ENCODE results near the gene OST4.

OST4 gene

DNA sequence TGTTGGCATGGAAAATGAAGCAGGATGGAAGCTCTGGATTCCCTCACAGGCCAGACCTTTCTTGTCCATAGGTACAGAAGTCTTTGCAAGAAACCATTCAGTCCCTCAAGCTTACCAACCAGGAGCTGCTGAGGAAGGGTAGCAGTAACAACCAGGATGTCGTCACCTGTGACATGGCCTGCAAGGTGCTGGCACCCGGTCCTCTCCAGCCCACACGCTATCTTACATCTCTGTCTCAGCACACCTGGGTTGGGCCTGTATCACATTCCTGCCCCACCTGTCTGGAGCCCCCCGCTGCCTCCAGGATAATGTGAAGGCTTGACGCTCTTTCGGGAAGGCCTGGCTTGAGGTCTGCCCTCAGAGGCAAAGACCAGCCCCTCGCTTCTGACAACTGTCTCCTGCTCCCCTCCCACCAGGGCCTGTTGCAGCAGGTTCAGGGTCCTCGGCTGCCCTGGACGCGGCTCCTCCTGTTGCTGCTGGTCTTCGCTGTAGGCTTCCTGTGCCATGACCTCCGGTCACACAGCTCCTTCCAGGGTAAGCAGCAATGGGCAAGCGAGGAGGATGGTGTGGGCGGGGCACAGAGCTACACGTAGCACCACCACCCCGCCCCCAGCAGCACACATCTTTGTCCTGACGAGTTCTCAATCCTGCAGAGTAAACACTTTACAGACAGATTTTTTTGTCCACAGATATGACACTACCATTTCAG, 32.7 kb downstream of the OST4 start:
- in situ Hi-C loops (cut with HindIII; ENCODE audit: low sequenced_read_pairs) = no loop called here
- TF ChIP-seq, protein P1, sequence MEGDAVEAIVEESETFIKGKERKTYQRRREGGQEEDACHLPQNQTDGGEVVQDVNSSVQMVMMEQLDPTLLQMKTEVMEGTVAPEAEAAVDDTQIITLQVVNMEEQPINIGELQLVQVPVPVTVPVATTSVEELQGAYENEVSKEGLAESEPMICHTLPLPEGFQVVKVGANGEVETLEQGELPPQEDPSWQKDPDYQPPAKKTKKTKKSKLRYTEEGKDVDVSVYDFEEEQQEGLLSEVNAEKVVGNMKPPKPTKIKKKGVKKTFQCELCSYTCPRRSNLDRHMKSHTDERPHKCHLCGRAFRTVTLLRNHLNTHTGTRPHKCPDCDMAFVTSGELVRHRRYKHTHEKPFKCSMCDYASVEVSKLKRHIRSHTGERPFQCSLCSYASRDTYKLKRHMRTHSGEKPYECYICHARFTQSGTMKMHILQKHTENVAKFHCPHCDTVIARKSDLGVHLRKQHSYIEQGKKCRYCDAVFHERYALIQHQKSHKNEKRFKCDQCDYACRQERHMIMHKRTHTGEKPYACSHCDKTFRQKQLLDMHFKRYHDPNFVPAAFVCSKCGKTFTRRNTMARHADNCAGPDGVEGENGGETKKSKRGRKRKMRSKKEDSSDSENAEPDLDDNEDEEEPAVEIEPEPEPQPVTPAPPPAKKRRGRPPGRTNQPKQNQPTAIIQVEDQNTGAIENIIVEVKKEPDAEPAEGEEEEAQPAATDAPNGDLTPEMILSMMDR (IDR thresholded peaks at IDR 0.05; ENCODE audit: low read depth, low read length) = no peak
- no peak overlapping the region for H3K4me3 ChIP-seq (ENCODE audit: low read depth, low read length)
- no peak for DNase-seq (ENCODE audit: low read depth, low spot score)

DNA sequence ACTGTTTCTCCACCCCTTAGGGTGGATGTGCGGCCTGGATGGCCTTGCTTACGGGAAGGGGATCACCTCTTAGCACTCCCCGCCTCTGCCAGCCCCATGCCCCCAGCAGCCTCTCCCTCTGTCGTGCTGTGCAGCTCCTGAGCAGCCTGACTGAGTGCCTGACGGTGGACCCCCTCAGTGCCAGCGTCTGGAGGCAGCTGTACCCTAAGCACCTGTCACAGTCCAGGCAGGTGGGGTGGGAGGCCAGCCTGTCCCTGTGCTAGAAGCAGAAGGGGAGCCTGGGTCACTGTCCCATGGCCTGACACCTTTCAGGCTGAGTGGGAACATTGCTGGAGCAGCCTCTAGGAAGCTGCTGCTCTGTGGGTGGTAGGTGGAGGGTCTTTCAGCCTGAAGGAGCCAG, 33.4 kb downstream of the OST4 start:
- H3K4me3 ChIP-seq (ENCODE audit: low read depth, low read length) = no peak overlapping the region

DNA sequence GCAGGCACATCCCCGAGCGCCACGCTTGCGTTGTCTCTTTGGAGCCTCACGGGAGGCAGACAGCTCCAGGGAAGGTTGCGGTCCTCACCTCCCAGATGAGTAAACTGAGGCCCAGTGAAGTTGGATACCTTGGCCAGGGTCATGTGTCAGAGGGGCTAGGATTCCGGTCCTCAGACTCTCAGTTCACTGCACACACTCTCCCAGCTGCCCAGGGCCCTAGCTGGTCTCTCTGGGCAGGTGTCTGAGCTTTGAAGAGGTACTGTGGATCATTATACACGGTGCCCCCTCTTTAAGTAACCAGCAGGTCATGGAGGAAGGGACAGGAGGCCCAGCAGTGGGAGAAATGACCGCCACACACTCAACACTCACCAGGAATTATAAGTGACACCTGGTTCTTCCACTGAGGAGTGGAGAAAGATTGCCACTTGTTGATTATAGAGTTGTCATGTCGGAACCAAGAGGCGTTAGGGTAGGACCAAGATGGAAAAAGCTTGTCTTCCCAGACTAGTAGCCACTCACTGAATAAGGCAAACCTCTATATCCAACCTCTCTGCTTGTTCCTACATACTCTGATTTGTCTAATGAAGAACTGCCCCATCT, 38.1 kb downstream of the OST4 start:
- in situ Hi-C loops (cut with HindIII; ENCODE audit: low sequenced_read_pairs) = no loop called here
- DNase-seq (ENCODE audit: low read depth, low spot score) = no peak
- TF ChIP-seq, protein P1 (IDR thresholded peaks at IDR 0.05; ENCODE audit: low read depth, low read length) = no peak
- H3K4me3 ChIP-seq (ENCODE audit: low read depth, low read length) = peak overlapping the region; percentile 58

More for the DNA sequence above, 33.4 kb downstream of the OST4 start:
- in situ Hi-C loops (cut with HindIII; ENCODE audit: low sequenced_read_pairs) = no loop called here
- TF ChIP-seq, protein P1 (IDR thresholded peaks at IDR 0.05; ENCODE audit: low read depth, low read length) = no peak
- DNase-seq (ENCODE audit: low read depth, low spot score) = no peak

DNA sequence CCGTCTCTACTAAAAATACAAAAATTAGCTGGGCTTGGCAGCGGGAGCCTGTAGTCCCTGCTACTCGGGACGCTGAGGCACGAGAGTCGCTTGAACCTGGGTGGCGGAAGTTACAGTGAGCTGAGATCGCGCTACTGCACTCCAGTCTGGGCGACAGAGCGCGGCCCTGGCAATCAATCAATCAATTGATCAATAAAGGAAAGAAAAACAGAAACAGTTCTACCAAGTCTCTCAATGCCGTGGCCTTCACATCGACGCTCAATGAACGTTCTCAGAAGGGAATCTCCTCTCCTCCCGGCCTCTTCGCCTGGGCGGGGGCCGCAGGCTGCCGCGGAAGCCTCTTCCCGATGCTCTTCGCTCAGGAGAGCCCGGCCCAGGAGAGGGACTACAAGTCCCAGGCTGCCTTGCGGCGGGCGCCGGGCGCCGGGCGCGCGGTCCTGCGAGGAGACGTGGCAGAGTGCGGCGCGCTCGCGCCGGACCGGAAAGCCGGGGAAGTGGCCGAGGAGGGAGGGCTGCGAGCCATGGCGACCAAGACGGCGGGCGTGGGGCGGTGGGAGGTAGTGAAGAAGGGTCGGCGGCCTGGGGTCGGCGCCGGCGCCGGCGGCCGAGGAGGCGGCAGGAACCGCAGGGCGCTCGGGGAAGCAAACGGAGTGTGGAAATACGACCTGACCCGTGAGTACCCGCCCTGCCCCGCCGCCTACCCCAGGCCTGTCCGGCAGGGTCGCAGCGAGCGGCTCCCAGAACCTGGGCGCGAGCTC, 38.8 kb downstream of the OST4 start, which contains the start of gene TMEM214:
TMEM214 (plus strand) TSS at position 471 of the 758 bp plus-strand sequence; CDS start at position 522, 51 bp downstream.
- in situ Hi-C loops (cut with HindIII; ENCODE audit: low sequenced_read_pairs) = no loop called here
- H3K4me3 ChIP-seq (ENCODE audit: low read depth, low read length) = peak within 1 kb of the TSS; percentile 58
- TF ChIP-seq, protein P1 (IDR thresholded peaks at IDR 0.05; ENCODE audit: low read depth, low read length) = no peak
- peak; percentile 88 for DNase-seq (ENCODE audit: low read depth, low spot score)

DNA sequence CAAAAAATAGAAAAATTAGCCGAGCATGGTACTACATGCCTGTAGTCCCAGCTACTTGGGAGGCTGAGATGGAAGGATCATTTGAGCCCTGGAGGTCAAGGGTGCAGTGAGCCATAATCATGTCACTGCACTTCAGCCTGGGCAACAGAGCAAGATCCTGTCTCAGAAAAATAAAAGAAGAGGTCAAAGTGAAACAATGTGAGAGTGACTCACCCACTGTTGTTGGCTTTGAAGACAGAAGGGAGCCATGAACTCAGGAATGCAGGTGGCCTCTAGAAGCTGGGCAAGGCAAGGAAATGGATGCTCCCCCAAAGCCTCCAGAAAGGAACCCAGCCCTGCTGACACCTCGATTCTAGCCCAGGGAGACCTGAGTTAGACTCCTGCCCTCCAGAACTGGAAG, 42.4 kb downstream of the OST4 start:
- TF ChIP-seq, protein P1 (IDR thresholded peaks at IDR 0.05; ENCODE audit: low read depth, low read length) = no peak
- DNase-seq (ENCODE audit: low read depth, low spot score) = no peak
- no peak overlapping the region for H3K4me3 ChIP-seq (ENCODE audit: low read depth, low read length)
- in situ Hi-C loops (cut with HindIII; ENCODE audit: low sequenced_read_pairs) = no loop called here

DNA sequence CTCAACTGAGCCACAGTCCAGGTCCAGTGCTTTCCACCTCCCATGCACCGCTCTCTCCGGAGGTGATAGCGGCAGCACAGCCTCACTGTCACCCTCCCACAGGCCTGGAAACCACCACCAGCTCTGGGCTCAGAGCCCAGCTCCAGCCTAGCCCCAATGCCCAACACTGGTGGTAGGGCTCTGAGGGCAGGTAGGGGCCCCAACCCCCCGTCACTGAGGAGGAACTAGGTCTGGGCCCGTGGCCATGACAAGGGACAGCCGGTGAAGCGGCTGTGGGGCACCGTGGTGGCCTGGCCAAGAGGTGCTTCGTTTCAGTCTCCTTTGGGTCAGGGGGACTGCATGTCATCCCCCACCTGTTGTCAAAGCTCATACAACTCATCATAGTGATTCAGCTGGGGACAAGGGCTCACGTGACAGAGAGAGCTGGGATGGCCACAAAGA, 44.2 kb downstream of the OST4 start:
- in situ Hi-C loops (cut with HindIII; ENCODE audit: low sequenced_read_pairs) = no loop called here
- TF ChIP-seq, protein P1 (IDR thresholded peaks at IDR 0.05; ENCODE audit: low read depth, low read length) = no peak
- DNase-seq (ENCODE audit: low read depth, low spot score) = no peak
- no peak overlapping the region for H3K4me3 ChIP-seq (ENCODE audit: low read depth, low read length)
